Measurements from ENCODE around the gene CDCA5.
"Not testable (repeated sequence)": the region's sequence is repeated elsewhere in the genome, so short reads cannot be mapped to it uniquely, and the experiment has no call there.

Gene CDCA5

GRCh38 chr11:65125197-65126056, 41.6 kb upstream of the CDCA5 start:
- in situ Hi-C loops (cut with MboI; ENCODE audit: low sequenced_read_pairs): no loop called here
- H3K9me3 ChIP-seq: no peaks in the 10 kb centered on the region
- H3K4me3 ChIP-seq: no peak overlapping the region
- no peak for DNase-seq (ENCODE audit: low spot score in 2 of 2)
- peaks cover 17% of the 10 kb centered on the region for H3K4me1 ChIP-seq
- no peaks in the 10 kb centered on the region for H3K27me3 ChIP-seq (ENCODE audit: low read depth)
- peaks cover 74% of the 10 kb centered on the region for H3K36me3 ChIP-seq (replicated peaks)

GRCh38 chr11:65124480-65125196, 40.8 kb upstream of the CDCA5 start:
- DNase-seq (ENCODE audit: low spot score in 2 of 2): no peak
- no peaks in the 10 kb centered on the region for H3K27me3 ChIP-seq (ENCODE audit: low read depth)
- H3K4me3 ChIP-seq: no peak overlapping the region
- peaks cover 77% of the 10 kb centered on the region for H3K36me3 ChIP-seq (replicated peaks)
- no peaks in the 10 kb centered on the region for H3K9me3 ChIP-seq
- in situ Hi-C loops (cut with MboI; ENCODE audit: low sequenced_read_pairs): loop anchor here (25.0 kb wide), 1 partner anchor 862 kb away; the partner anchor contains the start of gene PLCB3
- H3K4me1 ChIP-seq: peaks cover 17% of the 10 kb centered on the region

GRCh38 chr11:65121865-65122696, 38.2 kb upstream of the CDCA5 start, which contains the start of the genes FAU and MRPL49:
FAU (minus strand) TSS chr11:65122134; CDS start chr11:65121813, 321 bp downstream.
MRPL49 (plus strand) TSS chr11:65122321; CDS start chr11:65122347, 26 bp downstream.
- Histone ChIP-seq H3K4me1 (peaks cover 19% of the 10 kb centered on the region), H3K27me3 (ENCODE audit: low read depth) (no peaks in the 10 kb centered on the region), H3K9me3 (no peaks in the 10 kb centered on the region), H3K4me3 (peak within 1 kb of the TSS; percentile 94), H3K36me3 (replicated peaks) (peaks cover 72% of the 10 kb centered on the region)
- DNase-seq (ENCODE audit: low spot score in 2 of 2): peak; percentile 95 to 99
- in situ Hi-C loops (cut with MboI; ENCODE audit: low sequenced_read_pairs): loop anchor here (25.0 kb wide), 1 partner anchor 860 kb away; the partner anchor contains the start of gene PLCB3

GRCh38 chr11:65121447-65121864, 37.6 kb upstream of the CDCA5 start:
- in situ Hi-C loops (cut with MboI; ENCODE audit: low sequenced_read_pairs): loop anchor here (25.0 kb wide), 1 partner anchor 859 kb away; the partner anchor contains the start of gene PLCB3

GRCh38 chr11:65120831-65121230, 37.0 kb upstream of the CDCA5 start:
- no peaks in the 10 kb centered on the region for H3K27me3 ChIP-seq (ENCODE audit: low read depth)

More at GRCh38 chr11:65121447-65121864, 37.6 kb upstream of the CDCA5 start:
- H3K36me3 ChIP-seq (replicated peaks): peaks cover 71% of the 10 kb centered on the region
- H3K4me3 ChIP-seq: peak overlapping the region; percentile 94
- no peak for DNase-seq (ENCODE audit: low spot score in 2 of 2)
- H3K4me1 ChIP-seq: peaks cover 21% of the 10 kb centered on the region
- no peaks in the 10 kb centered on the region for H3K27me3 ChIP-seq (ENCODE audit: low read depth)
- no peaks in the 10 kb centered on the region for H3K9me3 ChIP-seq

GRCh38 chr11:65119670-65119995, 35.8 kb upstream of the CDCA5 start:
- in situ Hi-C loops (cut with MboI; ENCODE audit: low sequenced_read_pairs): loop anchor here (10.0 to 25.0 kb wide), 2 partner anchors 275 to 857 kb away; partner anchors contain the start of genes CDC42BPG and PLCB3
- Histone ChIP-seq H3K9me3 (no peaks in the 10 kb centered on the region), H3K4me1 (peaks cover 29% of the 10 kb centered on the region), H3K27me3 (ENCODE audit: low read depth) (no peaks in the 10 kb centered on the region), H3K4me3 (no peak overlapping the region), H3K36me3 (replicated peaks) (peaks cover 70% of the 10 kb centered on the region)
- no peak for DNase-seq (ENCODE audit: low spot score in 2 of 2)

More at GRCh38 chr11:65120831-65121230, 37.0 kb upstream of the CDCA5 start:
- H3K4me3 ChIP-seq: peak overlapping the region; percentile 94
- in situ Hi-C loops (cut with MboI; ENCODE audit: low sequenced_read_pairs): loop anchor here (25.0 kb wide), 1 partner anchor 859 kb away; the partner anchor contains the start of gene PLCB3
- no peak for DNase-seq (ENCODE audit: low spot score in 2 of 2)
- H3K4me1 ChIP-seq: peaks cover 28% of the 10 kb centered on the region
- no peaks in the 10 kb centered on the region for H3K9me3 ChIP-seq
- H3K36me3 ChIP-seq (replicated peaks): peaks cover 72% of the 10 kb centered on the region

- not testable (repeated sequence) for H3K27me3 ChIP-seq (ENCODE audit: low read depth); H3K9me3 ChIP-seq; H3K4me3 ChIP-seq; DNase-seq (ENCODE audit: low spot score in 2 of 2)
- in situ Hi-C loops (cut with MboI; ENCODE audit: low sequenced_read_pairs): loop anchor here (10.0 to 25.0 kb wide), 2 partner anchors 274 to 857 kb away; partner anchors contain the start of genes CDC42BPG and PLCB3
- Histone ChIP-seq H3K36me3 (replicated peaks) (peaks cover 65% of the 10 kb centered on the region), H3K4me1 (peaks cover 29% of the 10 kb centered on the region)
Observed at GRCh38 chr11:65118891-65119669, 35.2 kb upstream of the CDCA5 start.

- Histone ChIP-seq H3K9me3 (no peaks in the 10 kb centered on the region), H3K4me3 (peak overlapping the region; percentile 88)
- DNase-seq (ENCODE audit: low spot score in 2 of 2): peak in 1 of 2 experiments; percentile 21
Observed at GRCh38 chr11:65118097-65118837, 34.4 kb upstream of the CDCA5 start.

GRCh38 chr11:65117206-65118096, 33.6 kb upstream of the CDCA5 start, which contains the start of gene ZNHIT2:
ZNHIT2 (minus strand) TSS chr11:65117701; CDS start chr11:65117653, 48 bp downstream.
- H3K9me3 ChIP-seq: no peaks in the 10 kb centered on the region
- no peaks in the 10 kb centered on the region for H3K27me3 ChIP-seq (ENCODE audit: low read depth)
- DNase-seq (ENCODE audit: low spot score in 2 of 2): peak; percentile 96 to 100
- in situ Hi-C loops (cut with MboI; ENCODE audit: low sequenced_read_pairs): loop anchor here (10.0 to 25.0 kb wide), 2 partner anchors 273 to 855 kb away; partner anchors contain the start of genes CDC42BPG and PLCB3
- H3K4me1 ChIP-seq: peaks cover 28% of the 10 kb centered on the region
- peak within 1 kb of the TSS; percentile 88 for H3K4me3 ChIP-seq
- peaks cover 60% of the 10 kb centered on the region for H3K36me3 ChIP-seq (replicated peaks)

More at GRCh38 chr11:65118097-65118837, 34.4 kb upstream of the CDCA5 start:
- in situ Hi-C loops (cut with MboI; ENCODE audit: low sequenced_read_pairs): loop anchor here (10.0 to 25.0 kb wide), 2 partner anchors 273 to 856 kb away; partner anchors contain the start of genes CDC42BPG and PLCB3
- Histone ChIP-seq H3K36me3 (replicated peaks) (peaks cover 62% of the 10 kb centered on the region), H3K27me3 (ENCODE audit: low read depth) (no peaks in the 10 kb centered on the region), H3K4me1 (peaks cover 27% of the 10 kb centered on the region)

GRCh38 chr11:65116370-65117205, 32.7 kb upstream of the CDCA5 start:
- in situ Hi-C loops (cut with MboI; ENCODE audit: low sequenced_read_pairs): loop anchor here (10.0 to 25.0 kb wide), 2 partner anchors 272 to 854 kb away; partner anchors contain the start of genes CDC42BPG and PLCB3
- peaks cover 28% of the 10 kb centered on the region for H3K4me1 ChIP-seq
- H3K4me3 ChIP-seq: peak overlapping the region; percentile 88
- no peaks in the 10 kb centered on the region for H3K27me3 ChIP-seq (ENCODE audit: low read depth)
- peak in 1 of 2 experiments; percentile 39 for DNase-seq (ENCODE audit: low spot score in 2 of 2)
- H3K9me3 ChIP-seq: no peaks in the 10 kb centered on the region
- H3K36me3 ChIP-seq (replicated peaks): peaks cover 56% of the 10 kb centered on the region

Data from HAP-1 (cell line).